ENCODE measurements around the gene SCUBE3. TPM values are rescaled to one million over a fixed set of nuclear protein-coding genes. Genes with fewer than 3 reads are reported as not detected.

The SCUBE3 gene
- total and polyA plus RNA-seq, 2 of the 8 experiments (the other 6 are each of a cell fraction or from before 2014, with no cell fraction given), result 0.80 to 1.0 TPM

GRCh38 chr6:35259194-35259947 lies 45.6 kb downstream of the SCUBE3 start, which contains the start of gene ZNF76:
ZNF76 (plus strand) TSS chr6:35259735; CDS start chr6:35281152, 21,417 bp downstream.
- H3K18ac ChIP-seq (ENCODE audit: extremely low read depth, low read length), result peak within 1 kb of the TSS; percentile 99
- 2% methylated on average over 62 of the region's 82 CpGs; no CpG with 5 or more reads in 1 of the 2 experiments for WGBS, 2 experiments (ENCODE audit: extremely low coverage in 1 of 2, insufficient coverage in 1 of 2, insufficient read length in 1 of 2, insufficient replicate concordance in 2 of 2, low coverage in 1 of 2, low lambda C conversion rate in 2 of 2, missing lambda C conversion rate in 1 of 2)
- peak within 1 kb of the TSS; percentile 95; the same call in 1 of the 2 replicates for H2BK12ac ChIP-seq (ENCODE audit: low read depth, low read length)
- H3K9ac ChIP-seq (replicated peaks in 1 of 4; ENCODE audit: extremely low read depth in 1 of 4, low read depth in 3 of 4, low read length in 3 of 4), result peak within 1 kb of the TSS; percentile 80 to 93 (median 90)
- peaks cover 0 to 10% (median 0%) of the 10 kb centered on the region in 4 experiments; a peak in 4 of 7 replicates for H3K4me1 ChIP-seq (replicated peaks in 1 of 4; ENCODE audit: control insufficient read depth in 3 of 4, insufficient read depth in 4 of 4, low read length in 3 of 4)
- no peaks in the 10 kb centered on the region for H3K9me3 ChIP-seq (ENCODE audit: insufficient read depth in 2 of 2, low read depth in 1 of 2, low read length in 1 of 2)
- peak within 1 kb of the TSS; percentile 37 for H2AFZ ChIP-seq (ENCODE audit: low read length)
- no peaks in the 10 kb centered on the region for H3K27me3 ChIP-seq (replicated peaks in 1 of 4; ENCODE audit: control insufficient read depth in 3 of 4, extremely low read depth in 1 of 4, insufficient read depth in 3 of 4, low read length in 3 of 4)
- no peak for FAIRE-seq
- H3K4me2 ChIP-seq (ENCODE audit: insufficient read depth in 1 of 2, low read depth in 2 of 2, low read length in 2 of 2), result peak within 1 kb of the TSS; percentile 93 to 99
- H4K20me1 ChIP-seq (replicated peaks in 1 of 2; ENCODE audit: control insufficient read depth in 1 of 2, insufficient read depth in 2 of 2, low read length in 2 of 2), result no peaks in the 10 kb centered on the region
- H3K27ac ChIP-seq (ENCODE audit: low read depth, low read length), result peak within 1 kb of the TSS; percentile 92
- H3K4me3 ChIP-seq (ENCODE audit: extremely low read depth in 1 of 4, insufficient read depth in 2 of 4, low read depth in 3 of 4, low read length in 4 of 4), result peak within 1 kb of the TSS; percentile 61 to 89 (median 80)
- H4K8ac ChIP-seq (ENCODE audit: extremely low read depth, insufficient read depth, low read length), result peak within 1 kb of the TSS; percentile 90
- CTCF ChIA-PET (ENCODE audit: partially characterized antibody), result interaction anchor here (0.9 to 1.8 kb wide), 9 partner anchors 9 to 267 kb away, joined by 3 to 18 read pairs (median 3); no protein-coding TSS in a partner anchor
- H3K14ac ChIP-seq (ENCODE audit: insufficient read length), result no peak within 1 kb of the TSS
- peaks cover 0 to 4% of the 10 kb centered on the region in 2 experiments; a peak in 1 of 4 replicates for H3K79me2 ChIP-seq (ENCODE audit: control insufficient read depth in 1 of 2, insufficient read depth in 2 of 2, low read length in 2 of 2)
- peak within 1 kb of the TSS; percentile 92 for H3K4ac ChIP-seq (replicated peaks; ENCODE audit: insufficient read length, low read depth, low read length)
- no peaks in the 10 kb centered on the region for H3K79me1 ChIP-seq (ENCODE audit: low read depth, low read length)
- H4K91ac ChIP-seq (replicated peaks; ENCODE audit: insufficient read length, low read length), result peak within 1 kb of the TSS; percentile 94
- POLR2A ChIA-PET (ENCODE audit: partially characterized antibody), result interaction anchor here (0.8 to 2.4 kb wide), 24 partner anchors 9 to 728 kb away, joined by 3 to 15 read pairs (median 4); partner anchors contain the start of genes BLTP3A, RPL10A and TAF11
- peaks cover 8% of the 10 kb centered on the region for H3K23me2 ChIP-seq (ENCODE audit: low read depth, low read length)
- H2BK15ac ChIP-seq (ENCODE audit: low read length), result peak within 1 kb of the TSS; percentile 92; the same call in 1 of the 2 replicates
- H2BK20ac ChIP-seq (ENCODE audit: low read length), result no peak within 1 kb of the TSS
- H3K23ac ChIP-seq (ENCODE audit: insufficient read length), result no peak within 1 kb of the TSS
- DNase-seq (ENCODE audit: low read depth in 1 of 2, low spot score in 2 of 2), result peak; percentile 94 to 100
- peak within 1 kb of the TSS; percentile 97 for H2BK5ac ChIP-seq (ENCODE audit: low read depth, low read length)
- peak within 1 kb of the TSS; percentile 75 for H3K56ac ChIP-seq (replicated peaks; ENCODE audit: insufficient read length, low read depth, low read length)
- no peaks in the 10 kb centered on the region for H3K36me3 ChIP-seq (ENCODE audit: control insufficient read depth in 2 of 4, insufficient read depth in 4 of 4, low read length in 3 of 4)
- H4K5ac ChIP-seq (ENCODE audit: insufficient read length, low read depth, low read length), result peak within 1 kb of the TSS; percentile 76
- peak within 1 kb of the TSS; percentile 16 for H2BK120ac ChIP-seq (replicated peaks; ENCODE audit: low read depth, low read length)
- H2AK5ac ChIP-seq (ENCODE audit: low read depth, low read length), result 0 out of 2 replicates have a peak within 1 kb of the TSS, but pooled peaks have one; percentile 49
- TF ChIP-seq RFX5 (IDR thresholded peaks at IDR 0.05; ENCODE audit: borderline replicate concordance, low read depth, low read length) (no peak), RXRA (IDR thresholded peaks at IDR 0.05; ENCODE audit: insufficient read depth, low read depth, low read length) (peak; percentile 57; the same call in 1 of the 2 replicates), CTBP2 (IDR thresholded peaks at IDR 0.05; ENCODE audit: borderline replicate concordance, insufficient read depth, insufficient read length, low read length) (peak; percentile 71), ZNF274 (IDR thresholded peaks at IDR 0.05; ENCODE audit: borderline replicate concordance, extremely low read depth, low read length) (no peak), RNF2 (IDR thresholded peaks at IDR 0.05; ENCODE audit: borderline replicate concordance, low read depth, low read length, missing control alignments, poor library complexity, severe bottlenecking) (no peak), TBP (IDR thresholded peaks at IDR 0.05; ENCODE audit: low read depth, low read length) (peak; percentile 17), POLR2AphosphoS5 (IDR thresholded peaks at IDR 0.05; ENCODE audit: low read depth, low read length) (peak; percentile 71), TAF1 (IDR thresholded peaks at IDR 0.05; ENCODE audit: low read depth, low read length) (peak; percentile 48), E2F6 (IDR thresholded peaks at IDR 0.05) (0 out of 2 replicates have a peak, but pooled peaks have one; percentile 13), BCL11A (IDR thresholded peaks at IDR 0.05; ENCODE audit: low read depth in 2 of 2, low read length in 2 of 2) (no peak)

Measured in H1 (cell line).